HepG2 (cell line): ENCODE measurements around the gene NAALAD2.
"Not testable (repeated sequence)": the region's sequence is repeated elsewhere in the genome, so short reads cannot be mapped to it uniquely, and the experiment has no call there.

Source experiments
- BRCA1 ChIP-seq: sonication (generic); formaldehyde crosslinking; IDR thresholded peaks from 2 replicates; pipeline ENCODE4 v1.4.0; 2020; ENCODE audit warnings: missing genetic modification reagents
- CTCF ChIP-seq: sonication (generic); formaldehyde crosslinking; IDR thresholded peaks from 2 replicates; pipeline ENCODE4 v1.5.0; 2020; ENCODE audit warnings: mild to moderate bottlenecking, missing genetic modification reagents, moderate library complexity
- E2F5 ChIP-seq: sonication (generic); formaldehyde crosslinking; conservative IDR thresholded peaks from 2 replicates; pipeline ENCODE4 v1.4.0; 2020; ENCODE audit warnings: missing genetic modification reagents
- HMGXB4 ChIP-seq, 2 experiments: sonication (generic) in 1 of 2; formaldehyde crosslinking in 1 of 2; IDR thresholded peaks; 2 replicates each; pipeline versions ENCODE4 v1.4.0 to v1.6.1; 2018 to 2020; ENCODE audit warnings: missing genetic modification reagents in 2 of 2, borderline replicate concordance in 1 of 2, low read depth in 1 of 2, mild to moderate bottlenecking in 1 of 2, missing biosample characterization in 1 of 2
- IRF9 ChIP-seq: sonication (generic); formaldehyde crosslinking; IDR thresholded peaks from 2 replicates; pipeline ENCODE4 v1.8.0; 2022; ENCODE audit warnings: missing genetic modification reagents, mild to moderate bottlenecking, borderline replicate concordance
- JUN ChIP-seq: sonication (generic); formaldehyde crosslinking; IDR thresholded peaks from 2 replicates; pipeline ENCODE4 v1.4.0; 2020; ENCODE audit warnings: mild to moderate bottlenecking, missing genetic modification reagents
- PREB ChIP-seq: sonication (generic); formaldehyde crosslinking; IDR thresholded peaks from 2 replicates; pipeline ENCODE4 v1.4.0; 2020; ENCODE audit warnings: missing genetic modification reagents
- REST ChIP-seq, 2 experiments: IDR thresholded peaks; 2 replicates each; pipeline ENCODE4 v1.6.1; 2011 to 2012; ENCODE audit warnings: low read length in 2 of 2, borderline replicate concordance in 1 of 2, low read depth in 1 of 2, mild to moderate bottlenecking in 1 of 2, moderate library complexity in 1 of 2
- TBL1XR1 ChIP-seq: fragments of 150-350 bp; IDR thresholded peaks from 2 replicates; pipeline ENCODE4 v1.6.1; 2014; ENCODE audit warnings: borderline replicate concordance, low read length; ENCODE audit not compliant: partially characterized antibody
- TP53 ChIP-seq: sonication (generic); formaldehyde crosslinking; conservative IDR thresholded peaks from 2 replicates; pipeline ENCODE4 v1.4.0; 2020; ENCODE audit warnings: missing genetic modification reagents
- XRCC5 ChIP-seq: fragments of 200-400 bp; formaldehyde crosslinking; optimal IDR thresholded peaks from 2 replicates; pipeline ENCODE3; 2017; ENCODE audit warnings: mild to moderate bottlenecking, low read length
- ZNF256 ChIP-seq: sonication (generic); formaldehyde crosslinking; conservative IDR thresholded peaks from 2 replicates; pipeline ENCODE4 v1.4.0; 2020; ENCODE audit warnings: missing genetic modification reagents

- TF ChIP-seq CTCF (CRISPR knock-in tag); ZNF256; REST (IDR thresholded peaks at IDR 0.05; ENCODE audit: borderline replicate concordance in 1 of 2, low read depth in 1 of 2, low read length in 2 of 2); HMGXB4 (CRISPR knock-in tag; IDR thresholded peaks at IDR 0.05; ENCODE audit: borderline replicate concordance in 1 of 2, low read depth in 1 of 2); TP53 (CRISPR knock-in tag); PREB (CRISPR knock-in tag); XRCC5; E2F5 (CRISPR knock-in tag); IRF9 (CRISPR knock-in tag); TBL1XR1; JUN; BRCA1: not testable (repeated sequence)
These were observed 36.2 kb upstream of the NAALAD2 start for GRCh38 chr11:90098261-90098660.
